T-helper 1 cell treated with Interleukin-12 subunit alpha and Interleukin-12 subunit beta and Interleukin-4 antibody, amounts not matched to agents 30 μg/mL and 1 μg/mL, for 36 hours (primary cell): ENCODE measurements around the gene ISOC2.

Experiments
- H3K27ac Mint-ChIP-seq: one replicate; pipeline ENCODE4 v1.8.0; 2021; ENCODE audit warnings: mild to moderate bottlenecking, mixed read lengths
- H3K27me3 Mint-ChIP-seq: one replicate; pipeline ENCODE4 v1.8.0; 2021; ENCODE audit warnings: low read depth, mixed read lengths
- H3K36me3 Mint-ChIP-seq: one replicate; pipeline ENCODE4 v1.8.0; 2021; ENCODE audit warnings: low read depth, mixed read lengths
- H3K4me1 Mint-ChIP-seq: one replicate; pipeline ENCODE4 v1.8.0; 2021; ENCODE audit warnings: low read depth, mixed read lengths
- H3K4me3 Mint-ChIP-seq: one replicate; pipeline ENCODE4 v1.8.0; 2021; ENCODE audit warnings: mild to moderate bottlenecking, moderate library complexity, mixed read lengths
- H3K9me3 Mint-ChIP-seq: one replicate; pipeline ENCODE4 v1.8.0; 2021; ENCODE audit warnings: mixed read lengths

The ISOC2 gene

GRCh38 chr19:55474269-55475265, 13.1 kb upstream of the ISOC2 start:
- H3K4me1 Mint-ChIP-seq: peaks cover 18% of the 10 kb centered on the region
- no peaks in the 10 kb centered on the region for H3K36me3 Mint-ChIP-seq
- H3K9me3 Mint-ChIP-seq: no peaks in the 10 kb centered on the region
- H3K27me3 Mint-ChIP-seq: no peaks in the 10 kb centered on the region
- no peak overlapping the region for H3K4me3 Mint-ChIP-seq
- no peak overlapping the region for H3K27ac Mint-ChIP-seq

- no peaks in the 10 kb centered on the region for H3K36me3 Mint-ChIP-seq
- no peaks in the 10 kb centered on the region for H3K27me3 Mint-ChIP-seq
- H3K9me3 Mint-ChIP-seq: no peaks in the 10 kb centered on the region
- no peak overlapping the region for H3K4me3 Mint-ChIP-seq
- H3K4me1 Mint-ChIP-seq: peaks cover 12% of the 10 kb centered on the region
- no peak overlapping the region for H3K27ac Mint-ChIP-seq
These were observed 12.0 kb upstream of the ISOC2 start for GRCh38 chr19:55473225-55474012.

- Mint-ChIP-seq H3K27me3 (no peaks in the 10 kb centered on the region), H3K4me1 (peaks cover 7% of the 10 kb centered on the region), H3K9me3 (no peaks in the 10 kb centered on the region), H3K4me3 (no peak overlapping the region), H3K27ac (no peak overlapping the region), H3K36me3 (no peaks in the 10 kb centered on the region)
These were observed 11.0 kb upstream of the ISOC2 start for GRCh38 chr19:55472463-55472862.

GRCh38 chr19:55471266-55471665, 9.8 kb upstream of the ISOC2 start:
- H3K4me1 Mint-ChIP-seq: peaks cover 7% of the 10 kb centered on the region
- no peak overlapping the region for H3K4me3 Mint-ChIP-seq
- no peaks in the 10 kb centered on the region for H3K36me3 Mint-ChIP-seq
- no peaks in the 10 kb centered on the region for H3K9me3 Mint-ChIP-seq
- H3K27me3 Mint-ChIP-seq: peaks cover 4% of the 10 kb centered on the region
- no peak overlapping the region for H3K27ac Mint-ChIP-seq

GRCh38 chr19:55468054-55468393, 6.6 kb upstream of the ISOC2 start:
- H3K27ac Mint-ChIP-seq: no peak overlapping the region
- peaks cover 9% of the 10 kb centered on the region for H3K27me3 Mint-ChIP-seq
- no peaks in the 10 kb centered on the region for H3K9me3 Mint-ChIP-seq
- peaks cover 3% of the 10 kb centered on the region for H3K4me1 Mint-ChIP-seq
- no peaks in the 10 kb centered on the region for H3K36me3 Mint-ChIP-seq
- no peak overlapping the region for H3K4me3 Mint-ChIP-seq

- H3K4me1 Mint-ChIP-seq: peaks cover 4% of the 10 kb centered on the region
- no peaks in the 10 kb centered on the region for H3K36me3 Mint-ChIP-seq
- H3K27ac Mint-ChIP-seq: no peak overlapping the region
- no peaks in the 10 kb centered on the region for H3K9me3 Mint-ChIP-seq
- no peak overlapping the region for H3K4me3 Mint-ChIP-seq
- peaks cover 9% of the 10 kb centered on the region for H3K27me3 Mint-ChIP-seq
These were observed 6.0 kb upstream of the ISOC2 start for GRCh38 chr19:55467236-55468053.

- H3K4me3 Mint-ChIP-seq: no peak overlapping the region
- H3K27me3 Mint-ChIP-seq: peaks cover 12% of the 10 kb centered on the region
These were observed 4.8 kb upstream of the ISOC2 start for GRCh38 chr19:55466241-55466614.

GRCh38 chr19:55465460-55466240, 4.2 kb upstream of the ISOC2 start:
- Mint-ChIP-seq H3K4me1 (peaks cover 11% of the 10 kb centered on the region), H3K9me3 (no peaks in the 10 kb centered on the region), H3K4me3 (no peak overlapping the region), H3K27ac (no peak overlapping the region), H3K36me3 (no peaks in the 10 kb centered on the region), H3K27me3 (peaks cover 12% of the 10 kb centered on the region)

More at GRCh38 chr19:55466241-55466614, 4.8 kb upstream of the ISOC2 start:
- no peak overlapping the region for H3K27ac Mint-ChIP-seq
- H3K4me1 Mint-ChIP-seq: peaks cover 8% of the 10 kb centered on the region
- H3K9me3 Mint-ChIP-seq: no peaks in the 10 kb centered on the region
- H3K36me3 Mint-ChIP-seq: no peaks in the 10 kb centered on the region

GRCh38 chr19:55464662-55465054, 3.2 kb upstream of the ISOC2 start, which contains the start of gene C19orf85:
Gene C19orf85, minus strand, starts transcription at chr19:55464751. Its CDS starts 197 bp downstream, at chr19:55464554.
- Mint-ChIP-seq H3K36me3 (no peaks in the 10 kb centered on the region), H3K27ac (no peak within 1 kb of the TSS), H3K9me3 (no peaks in the 10 kb centered on the region), H3K27me3 (peaks cover 12% of the 10 kb centered on the region), H3K4me3 (no peak within 1 kb of the TSS), H3K4me1 (peaks cover 14% of the 10 kb centered on the region)

- no peak overlapping the region for H3K27ac Mint-ChIP-seq
- H3K9me3 Mint-ChIP-seq: no peaks in the 10 kb centered on the region
- H3K27me3 Mint-ChIP-seq: peaks cover 12% of the 10 kb centered on the region
- no peak overlapping the region for H3K4me3 Mint-ChIP-seq
- H3K36me3 Mint-ChIP-seq: no peaks in the 10 kb centered on the region
- H3K4me1 Mint-ChIP-seq: peaks cover 14% of the 10 kb centered on the region
These were observed 2.7 kb upstream of the ISOC2 start for GRCh38 chr19:55464039-55464661.

GRCh38 chr19:55463583-55464031, 2.2 kb upstream of the ISOC2 start:
- H3K4me1 Mint-ChIP-seq: peaks cover 14% of the 10 kb centered on the region

GRCh38 chr19:55462722-55463121, 1.3 kb upstream of the ISOC2 start:
- Mint-ChIP-seq H3K4me1 (peaks cover 11% of the 10 kb centered on the region), H3K27me3 (peaks cover 12% of the 10 kb centered on the region), H3K27ac (no peak overlapping the region), H3K9me3 (no peaks in the 10 kb centered on the region), H3K4me3 (peak overlapping the region; percentile 86), H3K36me3 (no peaks in the 10 kb centered on the region)

More at GRCh38 chr19:55463583-55464031, 2.2 kb upstream of the ISOC2 start:
- peaks cover 12% of the 10 kb centered on the region for H3K27me3 Mint-ChIP-seq
- no peak overlapping the region for H3K4me3 Mint-ChIP-seq
- H3K9me3 Mint-ChIP-seq: no peaks in the 10 kb centered on the region
- H3K27ac Mint-ChIP-seq: no peak overlapping the region
- no peaks in the 10 kb centered on the region for H3K36me3 Mint-ChIP-seq

GRCh38 chr19:55461974-55462626, 658 bp upstream of the ISOC2 start:
- Mint-ChIP-seq H3K36me3 (no peaks in the 10 kb centered on the region), H3K27me3 (peaks cover 12% of the 10 kb centered on the region), H3K27ac (peak overlapping the region; percentile 85), H3K4me1 (peaks cover 11% of the 10 kb centered on the region), H3K4me3 (peak overlapping the region; percentile 86), H3K9me3 (no peaks in the 10 kb centered on the region)
